GM12864 (cell line): Measurements from ENCODE around the gene PXMP4.

Source experiments
- DNase-seq: peaks from one replicate; pipeline ENCODE4 v3.0.0-alpha.2; 2011; ENCODE audit warnings: low read depth
- H3K4me3 ChIP-seq: 2 replicates; pipeline ENCODE4 v1.5.1; 2011; ENCODE audit warnings: mild to moderate bottlenecking, low read depth, low read length, control low read depth
- TF ChIP-seq, protein P1 (sequence below): IDR thresholded peaks from 2 replicates; pipeline ENCODE4 v1.5.1; 2011; ENCODE audit warnings: low read depth, mild to moderate bottlenecking, moderate library complexity, low read length, control low read depth, inconsistent platforms; ENCODE audit errors: missing control alignments

PXMP4 gene

DNA sequence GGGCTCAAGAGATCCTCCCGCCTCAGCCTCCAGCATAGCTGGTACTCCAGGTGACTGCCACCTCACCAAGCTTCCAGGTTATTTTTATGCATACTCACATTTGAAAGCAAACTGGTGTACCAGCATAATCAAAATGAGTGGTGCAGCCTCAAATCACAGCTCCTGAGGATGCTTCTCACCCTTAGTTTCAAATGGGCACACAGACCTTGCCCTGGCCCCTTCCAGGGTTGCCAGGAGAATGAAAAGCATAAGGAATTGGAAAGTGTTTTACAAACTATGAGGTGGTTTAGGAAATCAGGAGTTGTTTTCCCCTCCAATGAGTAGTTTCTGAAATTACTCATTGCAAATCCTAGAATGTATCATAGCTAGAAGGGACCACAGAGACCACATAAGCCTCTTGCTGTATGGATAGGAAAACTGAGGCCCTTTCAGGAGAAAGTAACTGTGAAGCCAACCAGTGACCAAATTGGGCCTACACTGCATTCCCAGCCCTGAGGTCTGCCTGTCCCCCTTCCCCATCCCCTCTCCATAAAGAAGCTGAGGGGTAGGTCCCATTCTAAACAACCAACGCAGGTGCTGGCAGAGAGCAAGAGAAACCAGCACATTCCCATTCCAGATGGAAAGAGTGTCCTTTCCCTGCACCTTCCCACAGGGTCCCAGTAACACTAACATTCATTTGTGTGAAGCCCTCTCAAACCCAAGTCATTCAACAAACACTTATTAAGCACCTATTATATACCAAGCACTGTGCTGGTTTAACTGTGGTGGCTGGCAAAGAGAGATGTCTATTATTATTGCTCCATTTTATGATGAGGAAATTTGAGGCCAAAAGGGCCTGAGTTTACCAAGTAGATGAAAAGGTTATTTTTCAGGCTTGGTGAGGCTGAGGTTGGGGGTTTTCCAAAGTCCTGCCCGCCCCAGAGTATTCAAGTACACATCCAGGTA is 31.8 kb downstream of the PXMP4 start:
- no peak for DNase-seq
- H3K4me3 ChIP-seq: no peak overlapping the region
- TF ChIP-seq, protein P1, sequence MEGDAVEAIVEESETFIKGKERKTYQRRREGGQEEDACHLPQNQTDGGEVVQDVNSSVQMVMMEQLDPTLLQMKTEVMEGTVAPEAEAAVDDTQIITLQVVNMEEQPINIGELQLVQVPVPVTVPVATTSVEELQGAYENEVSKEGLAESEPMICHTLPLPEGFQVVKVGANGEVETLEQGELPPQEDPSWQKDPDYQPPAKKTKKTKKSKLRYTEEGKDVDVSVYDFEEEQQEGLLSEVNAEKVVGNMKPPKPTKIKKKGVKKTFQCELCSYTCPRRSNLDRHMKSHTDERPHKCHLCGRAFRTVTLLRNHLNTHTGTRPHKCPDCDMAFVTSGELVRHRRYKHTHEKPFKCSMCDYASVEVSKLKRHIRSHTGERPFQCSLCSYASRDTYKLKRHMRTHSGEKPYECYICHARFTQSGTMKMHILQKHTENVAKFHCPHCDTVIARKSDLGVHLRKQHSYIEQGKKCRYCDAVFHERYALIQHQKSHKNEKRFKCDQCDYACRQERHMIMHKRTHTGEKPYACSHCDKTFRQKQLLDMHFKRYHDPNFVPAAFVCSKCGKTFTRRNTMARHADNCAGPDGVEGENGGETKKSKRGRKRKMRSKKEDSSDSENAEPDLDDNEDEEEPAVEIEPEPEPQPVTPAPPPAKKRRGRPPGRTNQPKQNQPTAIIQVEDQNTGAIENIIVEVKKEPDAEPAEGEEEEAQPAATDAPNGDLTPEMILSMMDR: no peak

DNA sequence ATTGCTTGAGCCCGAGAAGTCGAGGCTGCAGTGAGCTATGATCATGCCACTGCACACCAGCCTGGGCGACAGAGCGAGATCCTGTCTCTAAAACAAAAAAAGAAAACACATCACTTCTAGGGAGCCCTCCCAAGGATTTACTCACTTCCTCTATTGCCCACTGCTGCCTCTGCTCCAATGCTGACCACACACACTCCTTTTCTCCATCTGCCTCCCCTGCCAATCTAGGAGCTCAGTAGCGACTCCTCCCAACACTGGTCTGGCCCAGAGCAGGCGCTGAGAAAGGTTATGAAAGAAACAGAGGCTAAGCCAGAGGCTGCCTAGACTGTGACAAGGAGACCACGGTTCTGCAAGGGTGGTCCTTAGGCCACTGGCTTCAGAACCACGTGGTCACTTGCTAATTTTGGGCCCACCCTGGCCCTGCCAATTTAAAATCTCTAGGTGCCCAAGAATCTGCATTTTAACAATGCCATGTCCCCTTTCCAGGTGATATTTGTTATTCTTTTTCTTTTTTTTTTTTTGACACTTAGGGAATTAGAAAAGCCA is 32.7 kb downstream of the PXMP4 start:
- TF ChIP-seq, protein P1: no peak
- no peak overlapping the region for H3K4me3 ChIP-seq
- DNase-seq: no peak

GRCh38 chr20:33686984-33687366 is 33.1 kb downstream of the PXMP4 start:
- TF ChIP-seq, protein P1: no peak
- no peak overlapping the region for H3K4me3 ChIP-seq
- no peak for DNase-seq

- TF ChIP-seq, protein P1: peak; percentile 12
- peak; percentile 65 for DNase-seq
- peak within 1 kb of the TSS; percentile 66 for H3K4me3 ChIP-seq
Measured at GRCh38 chr20:33686100-33686983, 33.8 kb downstream of the PXMP4 start, which contains the start of gene E2F1. TSS of gene E2F1 (minus strand) at chr20:33686385. CDS start at chr20:33686264, 121 bp downstream.

GRCh38 chr20:33685328-33686099 is 34.6 kb downstream of the PXMP4 start:
- TF ChIP-seq, protein P1: no peak
- peak overlapping the region; percentile 66 for H3K4me3 ChIP-seq
- peak; percentile 83 for DNase-seq
